Endothelial cell of umbilical vein (primary cell): Measurements from ENCODE around the gene NLGN1. TPM values are rescaled to one million over a fixed set of nuclear protein-coding genes. Genes with fewer than 3 reads are reported as not detected.

Experiments
- BruUV-seq: library from RNA; stranded (reverse); fragments of 400-500 nt; replicated peaks from 2 replicates; lab custom pipeline; 2021; lab: Mats Ljungman, UMichigan
- CTCF ChIA-PET: fragments of 300-600, 350-600 bp; sonication (Branson Sonifier 250); formaldehyde crosslinking; loops from one replicate; lab custom pipeline; 2021; ENCODE audit warnings: antibody characterized with exemption, inconsistent platforms; lab: Charles Lee
- POLR2A ChIA-PET: fragments of 300-600, 350-600 bp; sonication (Branson Sonifier 250); formaldehyde crosslinking; loops from one replicate; lab custom pipeline; 2021; ENCODE audit warnings: antibody characterized with exemption, inconsistent platforms; lab: Charles Lee
- DNase-seq: peaks from one replicate; pipeline ENCODE4 v3.0.0-alpha.2; 2011; ENCODE audit warnings: low read depth, low spot score
- FAIRE-seq: peaks from 2 replicates; lab custom pipeline; 2011; peaks lifted over from hg19 to GRCh38; lab: Jason Lieb, UNC
- H2AFZ ChIP-seq: 2 replicates; pipeline ENCODE4 v1.6.0; 2012; ENCODE audit warnings: low read depth, low read length, control low read depth, inconsistent platforms
- H3K27ac ChIP-seq: 2 replicates; pipeline ENCODE4 v1.5.1; 2011; ENCODE audit warnings: low read depth, mild to moderate bottlenecking, control low read depth, low read length, moderate library complexity; ENCODE audit not compliant: insufficient read depth
- H3K27me3 ChIP-seq, 2 experiments: 2 replicates each; pipeline versions ENCODE4 v1.6.0 to v1.6.1; 2011; ENCODE audit warnings: low read length in 2 of 2, mixed read lengths in 1 of 2; ENCODE audit not compliant: control insufficient read depth in 2 of 2, insufficient read depth in 2 of 2
- H3K36me3 ChIP-seq, 2 experiments: 2 replicates in 1 of 2; 3 replicates in 1 of 2; pipeline ENCODE4 v1.5.1; 2011; ENCODE audit warnings: low read length in 2 of 2, mild to moderate bottlenecking in 1 of 2, moderate library complexity in 1 of 2; ENCODE audit not compliant: control insufficient read depth in 2 of 2, insufficient read depth in 2 of 2; ENCODE audit errors: extremely low read depth in 1 of 2
- H3K4me1 ChIP-seq: 3 replicates; pipeline ENCODE4 v1.5.1; 2011; ENCODE audit warnings: mild to moderate bottlenecking, low read length; ENCODE audit not compliant: control insufficient read depth, insufficient read depth; ENCODE audit errors: extremely low read depth
- H3K4me2 ChIP-seq: 2 replicates; pipeline ENCODE4 v1.6.1; 2011; ENCODE audit warnings: low read length, control low read depth, mixed read lengths; ENCODE audit not compliant: insufficient read depth
- H3K4me3 ChIP-seq, 3 experiments: fragments of 200-600 bp in 1 of 3; sonication (generic), shearing (Covaris generic) in 1 of 3; replicated peaks in 1 of 3; 2 replicates each; pipeline ENCODE4 v1.5.1; 2011 to 2016; ENCODE audit warnings: control low read depth in 3 of 3, low read length in 3 of 3, mild to moderate bottlenecking in 2 of 3, inconsistent platforms in 1 of 3, low read depth in 1 of 3, moderate library complexity in 1 of 3; ENCODE audit not compliant: insufficient read depth in 1 of 3
- H3K79me2 ChIP-seq: 2 replicates; pipeline ENCODE4 v1.6.0; 2012; ENCODE audit warnings: low read length, inconsistent platforms; ENCODE audit not compliant: control insufficient read depth, insufficient read depth
- H3K9ac ChIP-seq: replicated peaks from 2 replicates; pipeline ENCODE3; 2011; ENCODE audit warnings: low read length, control low read depth; ENCODE audit not compliant: insufficient read depth; ENCODE audit errors: extremely low read depth
- H3K9me1 ChIP-seq: replicated peaks from 3 replicates; pipeline ENCODE4 v1.6.0; 2011; ENCODE audit warnings: mild to moderate bottlenecking, low read length; ENCODE audit not compliant: control insufficient read depth, insufficient read depth; ENCODE audit errors: extremely low read depth
- H3K9me3 ChIP-seq: replicated peaks from 2 replicates; pipeline ENCODE4 v1.5.1; 2012; ENCODE audit warnings: low read length, inconsistent platforms; ENCODE audit not compliant: control insufficient read depth, insufficient read depth
- H4K20me1 ChIP-seq: replicated peaks from 2 replicates; pipeline ENCODE3; 2011; ENCODE audit warnings: mild to moderate bottlenecking, low read length; ENCODE audit not compliant: control insufficient read depth, insufficient read depth; ENCODE audit errors: extremely low read depth
- EZH2 ChIP-seq: IDR thresholded peaks from 2 replicates; pipeline ENCODE4 v1.6.1; 2012; ENCODE audit warnings: borderline replicate concordance, low read depth, mild to moderate bottlenecking, moderate library complexity, low read length, inconsistent platforms; ENCODE audit not compliant: severe bottlenecking
- FOS ChIP-seq: IDR thresholded peaks from 2 replicates; pipeline ENCODE4 v1.6.1; 2011; ENCODE audit warnings: mild to moderate bottlenecking, low read length, moderate library complexity, borderline replicate concordance; ENCODE audit not compliant: insufficient read depth
- GATA2 ChIP-seq: IDR thresholded peaks from 2 replicates; pipeline ENCODE4 v1.7.0; 2011; ENCODE audit warnings: low read depth, mild to moderate bottlenecking, moderate library complexity, mixed read lengths, low read length; ENCODE audit not compliant: insufficient read length, insufficient read depth
- JUN ChIP-seq: IDR thresholded peaks from 2 replicates; pipeline ENCODE4 v1.6.1; 2011; ENCODE audit warnings: borderline replicate concordance, low read depth; ENCODE audit not compliant: insufficient read length, insufficient read depth
- MYC ChIP-seq: IDR thresholded peaks from one replicate; pipeline ENCODE4 v1.6.1; 2011; ENCODE audit warnings: mild to moderate bottlenecking, low read depth, low read length
- POLR2A ChIP-seq: IDR thresholded peaks from 2 replicates; pipeline ENCODE4 v1.6.1; 2012; ENCODE audit warnings: low read depth, mild to moderate bottlenecking, control low read depth, low read length
- POLR2AphosphoS5 ChIP-seq: IDR thresholded peaks from 2 replicates; pipeline ENCODE4 v1.6.1; 2012; ENCODE audit warnings: low read depth, mild to moderate bottlenecking, control low read depth, low read length, moderate library complexity; ENCODE audit not compliant: insufficient read depth
- dilution Hi-C: fragments of 300-500 bp; cut with MboI; formaldehyde crosslinking; loops from one replicate; pipeline ENCODE4 v1.15.0; 2019; ENCODE audit warnings: low sequenced_read_pairs; ENCODE audit not compliant: extremely low pct_ligation_motif_present
- intact Hi-C: fragments of 100-400 bp; cut with micrococcal nuclease; formaldehyde crosslinking; loops from one replicate; pipeline ENCODE4 v1.10.0; 2022
- polyA plus RNA-seq, 4 experiments: library from polyadenylated mRNA; depleted of rRNA in 3 of 4; stranded (reverse) in 3 of 4; unstranded in 1 of 4; fragments of >200 nt; gene quantifications; 2 replicates each; pipeline versions ENCODE4 v1.2.1 to v1.2.3, GENCODE V29; 2011 to 2012; ENCODE audit warnings: missing spikeins in 1 of 4
- total RNA-seq: library from RNA; stranded (reverse); gene quantifications from 2 replicates; pipeline ENCODE4 v1.2.3, GENCODE V29; 2021
- TF ChIP-seq, protein P1 (sequence below): IDR thresholded peaks from 2 replicates; pipeline ENCODE4 v1.6.1; 2011; ENCODE audit not compliant: insufficient read depth, insufficient read length
- TF ChIP-seq, protein P2 (sequence below), 2 donors: IDR thresholded peaks; 1 replicate in 1 of 2; 2 replicates in 1 of 2; pipeline ENCODE4 v1.5.1; 2011; ENCODE audit warnings: low read length in 2 of 2, mild to moderate bottlenecking in 2 of 2, moderate library complexity in 2 of 2, control low read depth in 1 of 2, inconsistent platforms in 1 of 2, low read depth in 1 of 2; ENCODE audit not compliant: insufficient read depth in 1 of 2; ENCODE audit errors: extremely low read depth in 1 of 2

The NLGN1 gene
- total and polyA plus RNA-seq, 2 donors (not counting 3 experiments of a cell fraction or from before 2014, with no cell fraction given): 7.9 to 16.3 TPM

- intact Hi-C loops: no loop called here
- Histone ChIP-seq H3K79me2 (no peaks in the 10 kb centered on the region), H3K9ac (no peak overlapping the region), H3K4me2 (no peak overlapping the region), H3K4me1 (no peaks in the 10 kb centered on the region), H3K9me3 (no peaks in the 10 kb centered on the region), H2AFZ (no peak overlapping the region), H3K9me1 (no peaks in the 10 kb centered on the region), H3K27ac (no peak overlapping the region), H4K20me1 (no peaks in the 10 kb centered on the region), H3K27me3 (no peaks in the 10 kb centered on the region), H3K36me3 (no peaks in the 10 kb centered on the region), H3K4me3 (no peak overlapping the region)
- ChIA-PET CTCF (no interaction called here), POLR2A (no interaction called here)
- no peak for FAIRE-seq
- no peak for TF ChIP-seq POLR2A
- TF ChIP-seq POLR2AphosphoS5: no peak
- no peak for TF ChIP-seq MYC
- TF ChIP-seq, protein P1, sequence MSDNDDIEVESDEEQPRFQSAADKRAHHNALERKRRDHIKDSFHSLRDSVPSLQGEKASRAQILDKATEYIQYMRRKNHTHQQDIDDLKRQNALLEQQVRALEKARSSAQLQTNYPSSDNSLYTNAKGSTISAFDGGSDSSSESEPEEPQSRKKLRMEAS: no peak
- TF ChIP-seq GATA2: no peak
- no peak for TF ChIP-seq FOS
- TF ChIP-seq, protein P2, sequence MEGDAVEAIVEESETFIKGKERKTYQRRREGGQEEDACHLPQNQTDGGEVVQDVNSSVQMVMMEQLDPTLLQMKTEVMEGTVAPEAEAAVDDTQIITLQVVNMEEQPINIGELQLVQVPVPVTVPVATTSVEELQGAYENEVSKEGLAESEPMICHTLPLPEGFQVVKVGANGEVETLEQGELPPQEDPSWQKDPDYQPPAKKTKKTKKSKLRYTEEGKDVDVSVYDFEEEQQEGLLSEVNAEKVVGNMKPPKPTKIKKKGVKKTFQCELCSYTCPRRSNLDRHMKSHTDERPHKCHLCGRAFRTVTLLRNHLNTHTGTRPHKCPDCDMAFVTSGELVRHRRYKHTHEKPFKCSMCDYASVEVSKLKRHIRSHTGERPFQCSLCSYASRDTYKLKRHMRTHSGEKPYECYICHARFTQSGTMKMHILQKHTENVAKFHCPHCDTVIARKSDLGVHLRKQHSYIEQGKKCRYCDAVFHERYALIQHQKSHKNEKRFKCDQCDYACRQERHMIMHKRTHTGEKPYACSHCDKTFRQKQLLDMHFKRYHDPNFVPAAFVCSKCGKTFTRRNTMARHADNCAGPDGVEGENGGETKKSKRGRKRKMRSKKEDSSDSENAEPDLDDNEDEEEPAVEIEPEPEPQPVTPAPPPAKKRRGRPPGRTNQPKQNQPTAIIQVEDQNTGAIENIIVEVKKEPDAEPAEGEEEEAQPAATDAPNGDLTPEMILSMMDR (IDR thresholded peaks at IDR 0.05; ENCODE audit: extremely low read depth in 1 of 2, insufficient read depth in 1 of 2, low read depth in 1 of 2, low read length in 2 of 2): no peak
- no peak for TF ChIP-seq EZH2
- TF ChIP-seq JUN: no peak
- no TSS peak for BruUV-seq
- dilution Hi-C loops: no loop called here
- DNase-seq: no peak
These were observed 735.0 kb downstream of the NLGN1 start for GRCh38 chr3:174132421-174133042.
